Non-pigmented ciliary epithelial cell (primary cell): ENCODE results near the gene ILKAP.
"Not testable (repeated sequence)": the region's sequence is repeated elsewhere in the genome, so short reads cannot be mapped to it uniquely, and the experiment has no call there.

Source experiments
- DNase-seq: peaks from one replicate; pipeline ENCODE4 v3.0.0-alpha.2; 2010; ENCODE audit warnings: low read depth

ILKAP gene

DNA sequence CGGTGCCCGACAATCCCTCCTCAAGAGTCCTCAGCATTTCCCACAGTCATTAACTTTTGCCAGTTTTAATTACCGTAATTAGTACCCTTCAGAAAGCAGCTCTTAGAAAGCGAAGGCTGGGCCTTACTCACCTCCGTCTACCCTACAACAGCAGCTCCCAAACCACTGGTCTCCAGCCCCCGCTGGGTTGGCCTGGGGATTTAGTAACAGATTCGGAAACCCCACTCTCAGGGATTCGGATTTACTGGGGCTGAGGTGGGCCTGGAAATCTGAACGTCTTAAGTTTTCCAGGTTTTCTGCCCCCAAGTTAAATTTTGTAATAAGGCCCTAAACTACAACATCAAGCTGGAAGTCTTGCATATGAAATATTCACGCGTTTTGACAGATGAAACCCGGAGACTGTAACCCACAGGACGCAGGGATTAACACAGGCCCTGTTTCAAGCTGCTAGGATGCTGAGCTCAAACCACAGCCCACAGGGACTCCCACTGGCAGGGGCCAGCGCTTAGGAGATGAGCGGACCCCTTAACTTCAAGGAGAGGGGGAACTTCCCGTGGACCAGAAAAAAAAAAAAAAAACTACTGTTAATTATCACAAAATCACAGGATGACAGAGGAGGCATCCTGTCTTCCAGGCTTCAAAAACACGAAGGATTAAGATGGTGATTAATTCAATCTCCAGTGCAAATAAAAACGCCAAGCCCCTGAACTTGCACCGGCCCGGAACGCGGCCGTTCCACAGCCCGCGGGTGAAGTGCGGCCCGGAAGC lies 985 bp downstream of the ILKAP start:
- DNase-seq = no peak

DNA sequence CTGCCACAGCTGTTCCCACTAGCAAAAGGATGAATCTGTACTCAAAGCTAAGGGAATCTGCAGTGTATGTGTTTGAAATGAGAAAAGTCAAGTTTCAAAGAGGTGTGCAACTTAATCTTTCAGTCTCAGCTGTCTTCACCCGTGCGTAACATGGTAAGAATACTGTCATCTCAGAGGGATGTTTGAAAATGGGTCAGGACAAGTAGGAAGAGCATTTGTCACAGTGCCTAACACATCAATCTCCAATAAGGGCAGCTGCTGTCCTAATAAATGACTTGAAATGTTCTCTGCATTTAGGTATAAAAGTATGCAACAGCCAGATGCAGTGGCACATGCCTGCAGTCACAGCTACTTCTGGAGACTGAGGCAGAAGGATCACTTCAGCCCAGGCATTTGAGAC lies 13.1 kb downstream of the ILKAP start:
- DNase-seq = no peak

DNA sequence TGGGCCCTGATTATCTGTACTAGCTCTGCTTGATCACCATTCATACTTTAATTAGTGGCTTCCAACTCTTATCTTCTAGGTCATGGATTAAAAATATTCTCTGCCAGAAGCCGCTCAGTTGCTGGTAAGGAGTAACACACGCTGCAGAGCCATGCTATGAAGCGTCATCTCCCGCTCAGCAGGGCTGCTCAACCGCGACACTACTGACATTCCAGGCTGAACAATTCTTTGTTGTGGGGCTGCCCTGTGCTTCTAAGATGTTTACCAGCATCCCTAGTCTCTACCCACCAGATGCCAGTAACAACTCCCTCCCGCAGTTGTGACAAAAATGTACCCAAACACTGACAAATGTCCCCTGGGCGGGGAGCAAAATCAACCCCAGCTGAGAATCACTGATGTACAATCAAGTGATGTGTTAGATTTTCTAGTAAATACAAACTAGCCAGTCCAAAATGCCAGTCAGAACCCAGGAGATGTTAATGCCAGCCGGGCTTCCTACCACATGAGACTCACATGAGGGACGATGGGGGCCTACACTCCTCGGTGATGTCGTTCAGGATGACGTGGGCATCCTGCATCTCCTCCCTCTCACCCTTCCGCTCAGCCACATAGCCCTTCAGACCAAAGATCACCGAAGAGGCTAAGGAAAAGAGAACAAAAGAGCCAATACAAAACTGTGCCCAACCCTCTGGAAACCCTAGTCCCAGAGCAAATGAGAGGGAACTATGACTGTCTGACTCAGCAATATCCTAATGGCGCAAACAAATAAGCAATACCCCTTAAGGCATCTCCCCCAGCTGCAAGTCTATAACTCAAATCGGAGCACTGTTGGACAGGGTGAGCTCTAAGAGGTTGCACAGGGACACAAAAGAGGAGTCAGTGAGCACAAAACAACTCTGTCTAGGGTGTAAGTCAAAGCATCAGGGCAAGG lies 15.6 kb downstream of the ILKAP start:
- no peak for DNase-seq

DNA sequence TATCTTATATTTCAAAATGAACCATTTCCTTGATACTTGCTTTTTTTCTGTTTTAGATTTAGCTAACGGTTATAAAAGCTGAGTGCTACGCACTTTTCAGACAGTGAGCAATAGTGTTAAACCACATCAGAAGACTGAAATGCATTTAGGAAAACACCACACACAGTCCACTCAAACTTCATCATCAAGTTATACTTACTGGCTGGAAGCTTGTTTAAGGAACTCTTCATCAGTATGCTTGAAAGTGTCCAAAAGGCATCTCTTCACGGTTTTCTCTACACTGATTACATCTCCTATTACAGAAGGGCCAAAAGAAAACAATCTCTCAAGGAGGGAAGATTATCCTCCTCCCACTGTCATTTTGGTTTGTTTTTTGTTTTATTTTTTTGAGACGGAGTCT lies 19.7 kb downstream of the ILKAP start:
- no peak for DNase-seq

DNA sequence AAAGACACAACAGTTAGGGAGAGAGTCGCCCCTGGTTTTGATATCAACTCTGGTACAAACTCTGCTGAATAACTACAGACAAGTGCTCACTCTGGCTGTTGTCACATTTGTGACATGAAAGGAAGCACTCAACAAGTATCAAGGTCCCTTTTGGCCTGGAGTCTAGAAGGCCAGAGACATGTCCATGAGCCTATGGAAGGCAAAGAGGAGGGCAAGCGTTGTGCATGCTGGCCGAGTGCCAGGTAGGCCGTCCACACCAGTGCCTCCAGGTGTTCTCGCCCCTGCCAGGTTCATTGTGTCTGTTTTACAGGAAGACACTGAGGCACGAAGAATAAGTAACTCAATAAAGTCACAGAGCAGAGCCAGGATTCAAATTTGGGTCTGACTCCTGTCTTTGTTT lies 21.1 kb downstream of the ILKAP start:
- DNase-seq = no peak

DNA sequence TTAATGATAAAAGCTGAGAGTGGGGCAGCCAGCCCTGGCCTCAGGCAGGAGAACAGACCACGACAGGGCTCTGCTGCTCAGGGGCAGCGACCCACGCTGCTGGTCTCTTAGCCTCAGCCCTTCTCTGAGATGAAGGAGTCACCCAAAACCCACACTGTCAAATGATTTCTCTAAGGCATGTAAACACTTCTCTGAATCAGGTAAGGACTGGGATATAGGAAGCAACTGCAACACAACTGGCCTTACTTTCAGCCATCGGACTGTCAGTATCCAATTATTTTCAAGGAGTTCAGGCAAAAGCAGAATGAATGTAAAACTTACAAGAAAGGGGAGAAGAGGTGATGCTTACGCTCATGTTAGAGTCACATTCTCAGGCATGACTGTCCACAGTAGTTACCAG lies 22.9 kb downstream of the ILKAP start:
- no peak for DNase-seq

DNA sequence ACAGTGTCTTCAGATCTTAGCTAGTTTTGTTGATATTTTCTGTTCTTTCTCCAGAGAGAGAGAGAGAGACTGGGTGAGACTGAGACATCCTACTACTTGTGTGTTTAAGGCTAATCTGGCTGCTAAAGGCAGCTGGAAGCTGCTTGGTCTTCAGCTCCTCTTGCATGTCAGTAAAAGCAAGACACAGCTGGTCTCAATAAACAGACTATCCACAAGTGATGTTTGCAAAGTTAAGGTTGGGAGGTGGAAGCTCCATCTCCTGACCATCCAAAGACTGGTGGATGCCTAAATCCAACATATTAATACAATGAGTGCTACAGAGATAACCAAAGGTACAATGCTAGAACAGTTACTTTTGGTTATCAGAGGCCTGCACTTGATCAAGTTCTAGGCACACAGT lies 26.9 kb downstream of the ILKAP start:
- no peak for DNase-seq

DNA sequence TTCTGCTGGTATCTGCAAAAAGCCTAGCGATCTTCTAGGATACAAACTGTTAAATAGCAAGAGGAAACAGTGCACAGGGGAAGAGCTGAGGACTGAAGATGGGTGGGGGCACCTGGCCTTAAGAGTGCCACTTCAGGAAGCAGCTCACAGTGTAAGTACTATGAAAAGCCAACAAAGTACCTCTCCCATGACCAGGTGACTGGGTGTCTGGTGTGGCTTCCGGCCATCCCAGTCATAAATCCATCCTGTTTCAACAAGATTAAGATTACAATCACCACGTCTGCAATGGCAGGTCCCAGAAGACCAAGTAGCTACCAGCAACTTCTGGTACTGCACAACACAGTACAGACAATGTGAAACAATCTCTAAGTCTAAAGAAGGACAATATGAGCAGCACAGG lies 28.8 kb downstream of the ILKAP start:
- DNase-seq = no peak

DNA sequence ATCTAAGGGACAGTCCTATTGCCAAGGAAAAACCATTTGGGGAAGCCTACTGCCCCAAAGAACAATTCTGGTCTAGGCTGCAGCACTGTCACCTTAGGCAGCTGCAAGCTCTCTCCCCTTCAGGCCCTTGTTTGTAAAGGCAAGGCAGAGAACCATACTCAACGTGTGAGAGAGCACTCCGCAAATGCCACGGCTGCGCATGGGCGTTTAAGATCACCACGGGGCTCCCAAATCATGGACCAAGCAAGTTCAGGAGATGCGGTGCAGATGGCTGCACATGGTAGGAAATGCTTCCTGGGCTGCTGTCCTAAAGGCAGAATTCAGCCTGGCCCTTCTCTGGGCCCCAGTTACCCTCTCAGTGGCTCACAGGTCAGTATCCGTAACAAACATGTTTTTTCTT lies 29.2 kb downstream of the ILKAP start:
- no peak for DNase-seq

DNA sequence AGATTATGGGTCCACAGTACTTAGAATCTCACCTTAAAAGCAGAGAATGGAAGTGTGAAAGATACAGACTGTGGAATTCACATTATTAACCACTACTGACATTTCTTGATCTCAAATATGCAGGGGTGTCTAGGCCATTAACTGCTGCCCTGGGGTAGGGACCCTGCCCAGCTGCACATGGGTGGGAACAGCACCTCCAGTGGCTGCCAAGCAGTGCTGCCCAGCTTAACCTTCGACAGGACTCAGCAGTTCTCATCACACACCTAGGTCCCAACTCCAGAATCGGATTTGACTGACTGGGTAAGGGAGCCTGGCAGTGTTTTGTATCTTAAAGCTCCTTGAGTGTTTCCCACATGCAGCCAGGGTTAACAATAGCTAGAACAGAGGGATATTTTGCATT lies 29.8 kb downstream of the ILKAP start:
- no peak for DNase-seq

DNA sequence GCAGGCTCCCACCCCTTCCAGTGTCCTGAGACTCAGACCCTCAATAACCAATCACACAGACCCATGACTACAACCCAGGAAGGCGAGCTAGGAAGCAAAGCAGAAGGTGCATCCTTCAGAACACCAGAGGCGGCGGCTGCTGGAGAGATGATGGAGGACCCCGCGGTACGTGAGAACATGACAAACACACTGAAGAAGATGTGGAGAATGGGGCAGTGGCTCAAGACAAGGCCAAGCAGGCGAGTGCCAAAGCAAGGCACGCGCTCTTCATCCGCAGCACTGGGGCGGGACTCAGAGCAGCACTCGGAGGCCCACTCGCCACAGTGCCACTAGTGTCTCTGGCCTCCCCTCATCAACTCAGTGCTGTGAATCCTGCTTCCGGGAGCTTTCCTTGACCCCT lies 31.1 kb downstream of the ILKAP start:
- no peak for DNase-seq

DNA sequence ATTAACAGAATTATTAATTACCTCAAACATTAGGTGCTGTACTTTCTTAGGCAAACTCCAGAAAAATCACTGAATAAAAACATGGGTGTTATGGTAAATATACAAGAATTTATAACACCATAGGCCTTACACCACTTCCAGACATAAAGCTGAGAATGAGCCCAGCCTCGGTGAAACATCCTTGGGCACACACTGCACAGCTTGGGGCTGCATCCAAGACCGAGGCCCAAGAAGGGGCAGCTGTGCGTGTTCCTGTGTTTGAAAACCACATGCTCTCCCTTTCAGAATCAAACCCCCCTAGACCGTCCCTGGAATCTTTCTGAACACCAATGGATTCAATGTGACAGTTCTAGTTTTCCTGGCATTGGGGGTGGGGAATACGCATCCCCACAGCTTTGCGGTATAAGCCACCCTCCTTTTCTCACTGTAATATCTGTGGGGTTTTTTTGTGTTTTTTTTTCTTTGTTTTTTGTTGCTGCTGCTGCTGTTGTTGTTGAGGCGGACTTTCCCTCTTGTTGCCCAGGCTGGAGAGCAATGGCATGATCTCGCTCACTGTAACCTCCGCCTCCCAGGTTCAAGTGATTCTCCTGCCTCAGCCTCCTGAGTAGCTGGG lies 31.8 kb downstream of the ILKAP start:
- no peak for DNase-seq

DNA sequence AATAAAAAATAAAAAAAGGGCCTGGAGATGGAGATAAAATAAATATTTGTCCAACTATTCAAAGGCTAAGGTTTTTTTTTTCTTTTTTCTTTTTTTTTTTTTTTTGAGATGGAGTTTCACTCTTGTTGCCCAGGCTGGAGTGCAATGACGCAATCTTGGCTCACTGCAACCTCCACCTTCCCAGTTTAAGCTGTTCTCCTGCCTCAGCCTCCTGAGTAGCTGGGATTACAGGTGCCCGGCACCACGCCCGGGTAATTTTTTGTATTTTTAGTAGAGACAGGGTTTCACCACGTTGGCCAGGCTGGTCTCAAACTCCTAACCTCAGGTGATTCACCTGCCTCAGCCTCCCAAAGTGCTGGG lies 32.4 kb downstream of the ILKAP start:
- not testable (repeated sequence) for DNase-seq

DNA sequence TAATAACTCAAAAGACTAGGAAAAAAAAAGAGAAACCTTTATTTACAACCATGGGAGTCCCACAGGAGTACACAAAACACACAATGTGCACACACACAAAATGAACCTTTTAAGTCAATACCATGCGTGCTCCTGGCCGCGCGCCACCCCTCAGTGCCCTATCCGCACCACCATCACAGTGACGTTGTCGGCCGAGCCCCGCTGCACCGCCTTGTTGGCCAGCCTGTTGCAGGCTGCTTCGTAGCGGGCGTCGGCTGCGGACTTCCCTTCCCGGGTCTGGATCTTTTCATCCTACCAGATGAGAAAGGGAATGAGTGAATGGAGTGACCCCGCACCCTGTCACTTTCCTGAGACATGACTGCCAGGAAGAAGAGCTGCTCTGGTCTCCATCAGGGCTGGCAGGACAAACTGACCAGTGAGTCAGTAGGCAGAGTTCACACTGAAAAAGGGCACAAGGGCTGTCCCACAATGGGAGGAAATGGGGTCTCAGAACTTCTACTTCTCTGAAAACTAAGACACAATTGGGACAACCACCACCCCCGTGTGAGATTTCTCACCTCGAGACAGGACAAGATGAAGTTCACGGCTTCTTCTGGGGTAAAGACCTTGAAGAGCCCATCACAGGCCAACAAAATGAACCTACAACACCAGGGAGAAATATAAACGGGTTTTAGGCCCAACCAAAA lies 33.0 kb downstream of the ILKAP start:
- DNase-seq = no peak

DNA sequence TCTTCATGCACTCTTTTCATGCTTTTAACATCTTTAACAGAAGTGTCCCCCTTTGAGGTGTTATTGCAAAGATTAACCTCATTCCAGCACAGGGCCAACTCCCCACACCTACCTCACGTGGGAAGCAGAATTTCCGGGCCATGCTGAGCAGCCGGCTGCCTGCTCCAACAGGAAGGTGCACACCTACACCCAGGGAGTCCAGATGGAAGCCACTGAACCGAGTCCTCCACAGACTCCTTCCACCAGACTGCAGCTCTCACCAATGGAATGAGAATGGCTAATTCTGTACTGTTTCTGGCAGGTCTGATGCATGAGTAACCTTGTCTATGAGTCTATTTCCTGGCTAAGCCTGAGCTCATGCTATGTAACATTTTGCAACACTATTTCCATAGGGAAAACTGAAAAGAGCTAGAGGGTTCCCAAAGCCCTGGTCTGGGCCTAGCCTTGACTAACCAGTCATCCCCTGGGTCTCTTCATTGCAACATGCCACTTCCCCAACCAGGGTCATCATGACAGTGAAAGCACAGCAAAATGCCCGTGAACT lies 33.7 kb downstream of the ILKAP start:
- peak; percentile 93 for DNase-seq

DNA sequence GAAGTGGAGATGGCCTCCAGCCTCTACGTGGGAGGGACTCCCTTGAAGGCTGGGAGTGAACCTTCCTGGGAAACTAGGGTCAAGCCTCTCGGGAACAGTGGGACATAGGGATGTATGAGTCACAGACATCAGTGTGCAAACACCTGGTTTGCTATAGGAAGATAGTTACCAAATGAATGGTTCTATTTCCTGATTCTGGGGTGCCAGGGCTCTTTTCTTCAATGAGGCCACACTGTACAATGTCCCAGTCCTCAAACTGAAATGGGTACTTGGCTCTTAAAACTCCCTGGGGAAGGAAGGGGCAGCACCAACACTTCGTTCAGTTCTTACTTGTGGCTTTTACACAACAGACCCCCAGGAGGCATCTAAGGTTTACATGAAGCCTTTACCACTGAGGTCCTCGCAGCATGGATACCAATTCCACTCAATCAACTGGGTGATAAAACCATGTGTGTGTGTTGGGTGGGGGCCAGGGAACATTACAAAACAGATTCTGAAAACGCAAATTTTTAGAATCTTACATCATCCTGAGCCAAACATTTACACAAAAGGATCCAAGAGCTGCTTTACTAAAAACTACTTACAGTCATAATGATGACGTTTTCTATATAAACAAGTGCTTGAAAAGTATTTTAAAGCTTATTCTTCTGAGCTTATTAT lies 34.3 kb downstream of the ILKAP start:
- DNase-seq = peak; percentile 79

DNA sequence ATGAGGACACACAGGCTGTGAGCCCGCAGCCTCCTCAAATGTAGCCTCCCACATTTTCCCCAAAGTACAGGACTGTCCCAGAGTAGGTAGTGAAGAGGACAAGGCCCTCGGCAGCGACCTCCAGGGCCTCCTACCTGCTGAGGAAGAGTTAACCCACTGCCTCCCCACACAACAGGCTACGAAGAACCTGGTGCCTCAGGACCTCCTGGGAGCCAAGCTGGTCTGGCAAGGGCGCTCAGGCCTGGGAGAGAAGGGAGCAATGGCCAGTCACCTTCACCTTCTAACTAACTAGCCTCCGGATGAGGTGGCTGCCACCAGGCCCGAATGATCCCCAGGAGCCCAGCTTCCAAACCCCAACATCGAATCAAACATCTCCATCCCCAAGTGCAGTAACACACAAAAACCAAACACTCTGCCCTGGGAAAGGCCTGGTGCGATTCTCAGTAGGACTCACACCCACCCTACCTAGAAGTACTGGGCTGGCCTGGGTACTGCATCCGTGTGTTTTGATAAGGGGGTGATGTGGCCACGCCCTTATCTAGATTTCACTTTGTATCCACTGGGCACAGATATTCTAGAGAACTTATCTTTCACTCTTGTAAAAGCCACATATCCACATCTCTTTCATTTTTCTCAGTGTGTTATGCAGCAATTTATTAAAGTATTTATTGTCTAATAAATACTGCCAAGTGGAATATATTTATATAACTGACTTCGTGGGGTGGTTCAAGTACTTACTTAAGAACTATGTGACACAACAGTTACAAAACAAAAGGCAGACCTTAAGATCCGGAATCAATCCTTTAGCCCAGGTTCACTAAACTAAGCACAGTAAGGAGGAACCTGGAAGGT lies 35.1 kb downstream of the ILKAP start:
- DNase-seq = no peak

DNA sequence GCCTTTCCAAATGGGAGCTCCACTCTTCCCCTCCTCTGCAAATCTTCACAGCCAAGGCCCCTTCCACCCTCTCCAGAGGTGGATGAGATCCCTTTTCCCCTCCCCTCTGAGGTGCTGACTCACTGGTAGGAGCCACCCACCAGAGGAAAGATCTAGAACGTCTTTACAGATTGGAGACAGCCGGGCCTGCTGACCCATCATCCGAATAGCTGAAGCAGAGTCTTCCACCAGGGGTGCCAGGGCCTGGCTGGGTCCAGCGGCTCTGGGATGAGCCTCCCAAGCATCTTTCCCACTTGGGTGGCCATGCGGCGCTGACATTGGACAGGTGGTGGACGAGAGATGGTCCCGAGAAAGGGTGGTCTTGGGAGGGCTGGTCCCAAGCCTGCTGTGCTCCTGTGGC lies 35.7 kb downstream of the ILKAP start:
- no peak for DNase-seq

DNA sequence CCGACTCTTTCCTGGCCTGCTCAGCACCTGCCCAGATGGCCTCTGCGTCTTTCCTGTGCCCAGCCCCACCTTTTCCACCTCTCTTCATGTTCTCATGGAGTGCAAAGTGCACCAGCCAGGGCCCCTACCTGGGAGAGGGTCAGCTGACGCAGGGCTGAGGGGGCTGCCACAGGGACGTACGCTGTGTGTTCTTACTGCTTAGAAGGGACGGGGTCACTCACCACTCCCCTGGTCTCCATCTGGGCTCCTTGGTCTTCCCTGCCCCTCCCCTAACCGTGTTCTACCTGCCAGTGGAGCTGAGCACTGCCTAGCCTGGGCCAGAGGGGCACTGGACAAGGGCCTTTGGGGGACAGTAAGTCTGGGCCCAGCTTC lies 36.2 kb downstream of the ILKAP start:
- DNase-seq = no peak
